Activated gamma-delta T cell treated with anti-CD3 and anti-CD28 coated beads, Interleukin-2, amount 50 U/mL, for 16 hours (primary cell): ENCODE measurements around the gene FAM151A.

ENCODE experiments used
- DNase-seq: peaks from one replicate; pipeline ENCODE4 v3.0.0-alpha.2; 2020; ENCODE audit warnings: low read depth

FAM151A gene

DNA sequence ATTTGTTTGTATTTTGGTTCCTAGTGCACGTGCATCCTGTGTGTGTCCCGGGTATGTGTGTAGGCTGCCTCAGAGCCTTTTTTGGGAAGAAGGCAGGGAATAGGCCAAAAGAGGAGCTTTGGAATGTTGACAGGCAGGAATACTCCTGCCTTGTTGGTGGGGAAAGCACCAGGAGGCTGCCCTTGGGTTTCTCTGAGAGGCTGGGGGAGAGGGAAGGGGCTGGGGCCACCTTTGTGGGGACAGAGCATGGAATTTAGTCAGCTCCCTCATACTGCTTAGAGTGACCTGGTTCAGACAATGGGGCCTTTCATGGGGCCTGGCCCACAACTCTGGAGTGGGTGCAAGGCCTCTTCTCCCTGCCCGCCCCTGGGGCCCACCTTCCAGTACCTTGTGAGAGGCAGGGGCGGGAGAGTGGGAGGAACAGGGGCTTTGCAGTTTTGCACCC lies 44.0 kb downstream of the FAM151A start:
- DNase-seq = no peak

DNA sequence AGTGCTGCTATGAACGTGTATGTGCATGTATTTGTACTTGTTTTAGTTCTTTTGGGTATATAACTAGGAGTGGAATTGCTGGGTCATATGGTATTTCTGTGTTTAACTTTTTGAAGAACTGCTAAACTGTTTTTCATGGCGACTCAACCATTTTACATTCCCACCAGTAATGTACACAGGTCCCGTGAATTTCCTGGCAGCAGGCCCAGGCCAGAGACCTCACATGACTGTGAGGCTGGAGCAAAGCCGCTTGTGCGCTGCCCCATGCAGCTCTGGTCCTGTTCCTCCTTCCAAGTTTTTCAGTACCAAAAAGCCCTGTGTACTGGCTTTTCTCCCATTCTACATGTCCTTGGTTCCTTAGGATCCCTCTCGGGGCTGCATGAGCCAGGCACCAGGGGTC lies 45.7 kb downstream of the FAM151A start:
- DNase-seq = no peak

DNA sequence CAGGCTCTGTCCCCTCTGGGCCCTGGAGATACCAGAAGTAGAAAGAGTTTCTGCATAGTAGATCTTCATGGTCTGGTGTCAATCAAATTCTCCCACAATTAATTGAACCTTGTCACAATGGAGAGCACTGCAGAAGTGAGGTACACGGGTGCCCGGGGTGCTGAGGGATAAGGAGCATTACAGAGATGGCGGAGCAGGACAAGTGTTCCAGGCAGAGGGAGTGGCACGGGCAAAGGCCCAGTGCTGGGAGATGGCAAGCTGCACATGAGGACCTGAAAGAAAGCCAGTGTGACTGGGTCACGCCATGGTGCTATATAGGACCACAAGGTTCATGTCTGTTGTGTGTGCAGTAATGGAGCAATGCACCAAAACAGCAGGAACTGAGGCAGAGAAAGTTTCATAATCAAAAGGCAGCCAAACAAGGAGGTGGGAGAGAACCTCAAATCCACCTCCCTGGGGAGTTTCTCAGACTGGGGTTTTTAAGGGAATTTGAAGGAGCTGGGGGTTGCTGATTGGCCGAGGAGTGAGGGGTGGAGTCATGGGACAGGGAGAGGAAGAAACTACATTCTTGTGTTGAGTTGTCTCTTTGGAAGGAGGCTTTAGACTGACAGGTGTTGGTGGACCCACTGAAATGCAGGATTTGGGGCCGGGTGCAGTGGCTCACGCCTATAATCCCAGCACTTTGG lies 47.6 kb downstream of the FAM151A start:
- DNase-seq = no peak

DNA sequence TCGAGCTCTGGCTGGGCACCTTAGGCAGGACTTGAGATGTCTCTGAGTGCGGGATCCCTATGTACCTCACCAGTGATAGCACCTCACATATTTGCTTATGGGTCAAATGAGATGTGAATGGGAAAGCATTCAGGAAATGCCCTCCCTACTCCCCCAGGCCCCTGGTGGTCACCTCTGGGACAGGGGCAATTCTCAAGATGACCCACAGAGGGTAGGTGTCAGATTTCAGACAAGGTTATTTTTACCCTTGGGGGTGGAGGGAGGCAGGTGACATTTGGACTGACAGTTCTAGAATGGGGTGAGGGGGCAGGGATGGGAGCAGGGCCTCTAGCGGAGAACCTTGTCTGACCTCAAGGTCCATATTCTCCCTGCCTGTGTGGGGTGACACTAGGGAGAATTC lies 48.2 kb downstream of the FAM151A start:
- no peak for DNase-seq

DNA sequence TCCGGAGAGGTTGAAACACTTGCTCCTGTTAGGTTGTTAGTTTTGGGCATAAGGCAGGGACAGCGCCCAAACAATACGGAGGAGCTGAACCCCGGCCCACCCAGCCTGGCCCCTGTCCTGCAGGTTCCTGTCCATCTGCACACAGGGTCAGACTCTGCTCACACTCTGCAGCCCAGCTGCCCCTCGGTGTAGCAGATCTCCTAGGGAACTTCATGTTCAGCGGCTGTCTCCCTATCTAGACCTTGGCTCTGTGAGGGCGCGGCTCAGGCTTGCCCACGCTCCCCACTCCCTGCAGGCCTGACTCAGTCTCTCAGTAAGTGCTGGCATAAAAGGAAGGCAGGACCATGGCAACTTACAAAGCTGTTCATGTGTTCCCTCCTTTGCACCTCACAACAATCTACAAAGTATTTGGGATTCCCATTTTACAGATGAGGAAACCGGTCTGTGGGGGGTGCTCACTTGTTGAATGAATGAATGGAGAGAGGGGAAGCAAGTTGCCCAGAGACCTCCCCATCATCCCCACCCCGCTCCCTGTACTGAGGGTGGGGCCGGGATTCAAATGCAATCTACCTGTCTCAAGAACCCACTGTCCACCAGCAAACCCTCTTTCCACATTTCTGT lies 49.1 kb downstream of the FAM151A start:
- DNase-seq = no peak

DNA sequence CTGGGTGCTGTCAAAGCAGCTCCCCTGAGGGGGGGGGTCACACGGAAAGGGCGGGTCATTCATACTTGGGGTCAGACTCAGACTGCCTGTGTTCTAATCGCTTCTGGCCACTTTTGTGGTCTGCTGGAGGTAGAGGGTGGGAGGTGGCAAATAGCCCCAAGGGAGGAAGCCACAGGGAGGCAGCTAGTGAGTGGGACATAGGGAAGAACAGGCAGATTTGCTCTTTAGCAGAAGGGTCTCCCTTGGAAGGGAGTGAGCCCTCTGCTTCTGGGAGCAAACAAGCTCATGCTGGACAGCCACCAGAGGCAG lies 50.8 kb downstream of the FAM151A start:
- no peak for DNase-seq

DNA sequence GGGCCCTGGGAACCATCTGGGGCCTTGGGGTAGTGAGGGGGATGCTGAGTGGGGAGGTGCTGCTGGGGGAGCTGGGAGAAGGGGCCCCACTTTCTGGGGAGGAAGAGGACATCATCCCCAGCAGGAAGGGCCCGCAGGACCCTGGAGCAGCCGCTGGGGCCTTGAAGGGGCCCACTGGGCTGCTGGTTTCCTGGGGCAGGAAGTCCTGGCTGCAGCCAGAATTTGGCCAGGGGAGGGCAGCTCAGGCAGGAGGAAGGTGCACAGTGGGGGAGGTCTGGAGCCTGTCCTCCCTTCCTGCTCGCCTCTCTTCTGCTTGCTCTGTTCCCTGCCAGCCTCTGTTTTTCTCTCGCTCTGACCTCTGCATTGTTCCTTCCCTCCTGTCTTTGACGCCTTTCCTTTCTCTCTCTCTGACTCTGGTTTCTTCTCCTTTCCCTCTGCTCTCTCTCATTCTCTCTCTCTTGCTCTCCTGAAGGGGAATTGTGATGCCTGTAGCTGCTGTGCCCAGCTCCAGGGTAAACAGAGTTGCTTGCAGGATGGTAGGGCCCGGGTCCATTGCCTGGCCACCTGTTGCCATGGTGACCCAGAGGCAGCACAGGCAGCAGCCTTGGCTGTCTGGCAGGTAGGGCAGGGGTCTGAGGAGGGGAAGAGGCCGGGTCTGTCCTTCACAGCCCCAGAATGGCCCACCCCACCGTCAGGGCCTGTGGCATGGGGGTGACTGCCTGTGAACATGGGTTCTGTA lies 51.4 kb downstream of the FAM151A start:
- DNase-seq = no peak

DNA sequence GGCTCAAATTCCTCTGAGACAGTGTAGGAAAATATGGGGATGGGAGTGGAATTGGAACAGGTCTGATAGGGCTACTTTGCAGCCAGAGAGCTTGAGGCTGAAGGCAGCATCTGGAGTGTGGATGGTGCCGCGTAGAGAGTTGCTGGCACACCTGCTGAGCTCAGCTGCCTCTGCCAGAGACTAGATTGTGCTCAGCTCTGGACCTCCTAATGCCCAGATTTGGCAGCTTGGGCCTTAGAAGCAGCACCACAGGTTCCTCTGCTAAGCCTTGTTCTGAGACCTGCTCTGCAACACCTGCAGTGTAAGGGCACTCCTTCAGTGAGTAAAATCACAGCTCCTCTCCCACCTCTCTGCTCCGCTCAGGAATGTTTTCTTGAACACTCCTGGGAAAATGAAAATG lies 52.0 kb downstream of the FAM151A start:
- DNase-seq = no peak

DNA sequence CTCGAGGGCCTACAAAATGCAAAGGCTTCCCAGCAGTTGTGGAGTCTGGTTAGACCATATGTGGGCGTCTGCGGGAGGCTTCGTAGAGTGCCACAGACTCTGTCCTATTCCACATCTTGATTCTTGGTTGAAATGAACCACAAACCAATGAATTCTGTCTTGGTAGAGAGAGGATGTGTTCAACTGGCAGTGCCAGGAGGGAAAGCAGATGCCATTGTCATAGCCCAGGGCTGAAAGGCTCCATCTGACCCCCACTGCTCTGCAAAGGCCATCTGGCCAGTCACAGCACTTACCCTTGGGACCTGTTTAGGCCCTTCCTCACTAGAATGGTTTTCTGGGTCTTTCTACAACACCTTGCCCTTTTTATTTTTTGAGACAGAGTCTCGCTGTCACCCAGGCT lies 53.2 kb downstream of the FAM151A start:
- DNase-seq = no peak

DNA sequence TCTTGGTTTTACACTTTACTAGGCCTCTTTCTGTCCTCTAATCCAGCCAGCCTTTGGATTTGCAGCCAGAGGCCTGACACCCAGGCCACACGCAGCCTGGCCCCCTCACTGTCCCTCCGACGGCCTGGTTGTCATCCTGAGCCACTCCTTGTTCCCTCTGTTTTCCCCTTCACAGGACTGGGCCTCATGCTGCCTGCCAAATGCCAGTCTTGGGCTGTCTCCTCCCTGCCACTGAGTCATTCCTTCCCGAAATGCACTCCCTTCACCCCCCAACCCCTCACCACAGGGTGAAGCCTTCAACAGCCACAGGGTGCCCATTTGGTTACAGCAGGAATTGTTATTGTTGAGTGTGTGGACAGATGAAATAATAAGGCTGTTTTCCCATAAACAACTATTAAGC lies 54.0 kb downstream of the FAM151A start:
- DNase-seq = no peak

DNA sequence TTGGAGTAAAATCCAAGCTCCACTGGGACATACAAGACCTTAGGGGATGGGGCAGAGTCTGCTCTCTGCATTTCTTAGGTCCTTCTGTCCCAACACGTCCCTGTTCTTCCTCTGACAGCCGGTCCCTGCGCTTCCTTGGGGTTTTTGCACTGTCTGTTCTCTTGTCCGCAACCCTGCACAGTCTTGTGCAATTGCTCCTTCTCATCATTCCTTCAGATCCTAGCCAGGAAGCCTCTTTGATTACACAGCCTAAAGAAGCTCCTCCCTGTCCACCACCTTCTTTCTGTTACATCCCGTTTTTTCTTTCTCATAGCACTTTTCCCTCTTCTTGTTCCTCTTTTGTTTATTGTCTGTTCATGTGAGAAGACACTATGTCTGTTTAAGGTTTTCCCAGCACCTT lies 55.4 kb downstream of the FAM151A start:
- no peak for DNase-seq

DNA sequence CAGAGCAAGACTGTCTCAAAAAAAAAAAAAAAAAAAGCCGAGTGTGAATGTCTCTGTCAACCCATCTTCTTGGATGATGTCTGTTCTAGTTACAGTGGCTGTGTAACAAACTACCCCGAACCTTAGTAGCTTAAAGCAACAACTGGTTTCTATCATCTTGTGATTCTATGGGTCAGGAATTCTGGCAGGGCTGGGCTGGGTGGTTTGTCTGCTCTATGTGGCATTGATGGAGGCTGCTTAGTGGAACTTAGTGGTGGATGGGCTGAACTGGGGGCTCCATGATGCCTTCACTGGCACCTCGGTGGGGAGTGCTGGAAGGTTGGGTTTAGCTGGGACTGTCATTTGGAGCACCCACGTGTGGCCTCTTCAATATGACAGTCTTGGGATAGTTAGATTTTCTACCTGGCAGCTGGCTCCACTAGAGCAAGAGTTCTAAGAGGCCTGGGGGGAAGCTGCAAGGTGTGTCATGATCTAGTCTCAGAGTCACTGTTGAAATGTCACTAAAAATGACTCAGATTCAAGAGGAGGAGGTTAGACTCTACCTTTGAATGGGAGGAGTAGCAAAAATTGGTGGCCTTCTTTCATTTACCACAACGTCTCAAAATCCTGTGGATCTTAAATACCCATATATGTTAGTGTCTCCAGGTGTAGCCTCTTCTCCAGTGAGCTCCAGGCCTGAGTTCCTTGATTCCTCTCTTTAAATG lies 56.7 kb downstream of the FAM151A start:
- no peak for DNase-seq

DNA sequence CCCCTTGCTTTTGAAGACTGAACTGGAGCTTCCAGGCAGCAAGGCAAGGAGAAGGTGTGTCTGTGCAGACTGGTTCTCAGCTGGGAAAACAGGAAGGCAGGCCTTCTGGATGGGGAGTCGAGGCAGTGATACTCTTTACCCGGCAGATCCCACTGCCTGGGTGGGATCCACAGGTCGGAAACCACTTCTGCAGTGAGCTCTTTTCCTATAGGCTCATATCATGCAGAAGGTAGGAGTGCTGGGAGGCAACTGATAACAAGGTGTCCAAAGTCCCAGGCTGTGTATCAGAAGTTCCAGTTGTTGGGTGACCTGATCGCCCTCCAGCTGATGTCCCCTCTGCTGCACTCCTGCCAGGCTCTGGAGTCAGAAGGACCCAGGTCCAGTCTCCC lies 58.2 kb downstream of the FAM151A start:
- DNase-seq = no peak

DNA sequence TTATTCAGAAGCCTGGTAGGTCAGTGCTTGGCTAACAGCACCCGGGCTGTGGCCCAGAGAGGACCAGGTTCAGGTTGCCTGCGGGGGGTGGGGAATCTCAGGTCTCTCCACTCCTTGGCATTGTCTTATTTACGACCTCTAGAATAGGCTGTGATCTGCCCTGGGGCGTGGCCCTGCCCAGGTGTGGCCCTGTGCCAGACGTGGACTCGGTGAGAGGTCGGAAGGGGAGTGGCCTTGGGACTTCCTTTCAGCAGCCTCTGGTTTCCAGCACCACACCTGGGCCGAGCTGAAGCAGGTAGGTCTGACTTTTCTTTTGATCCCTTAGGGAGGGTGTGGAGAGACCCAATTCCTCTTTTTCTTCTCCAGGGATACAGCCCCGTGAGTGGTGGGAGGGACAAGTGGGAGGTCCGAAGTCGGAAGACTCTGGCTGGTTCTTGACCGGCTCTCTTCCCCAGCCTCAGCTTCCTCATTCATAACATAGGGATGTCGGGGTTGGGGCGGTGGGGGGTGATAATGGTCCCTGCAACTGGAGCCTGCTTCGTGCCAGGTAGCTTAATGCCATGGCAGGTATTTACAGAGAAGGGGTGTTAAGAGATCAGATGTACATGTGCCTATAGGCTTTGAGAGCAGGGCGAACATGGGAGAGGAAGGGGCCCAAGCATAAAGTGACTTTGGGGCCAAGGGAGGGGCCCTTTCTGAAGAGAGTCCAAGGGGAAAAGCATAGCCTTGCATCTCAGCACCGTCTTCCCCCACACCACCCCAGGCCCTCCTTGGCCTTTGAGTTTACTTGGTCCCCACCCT lies 58.8 kb downstream of the FAM151A start:
- no peak for DNase-seq

DNA sequence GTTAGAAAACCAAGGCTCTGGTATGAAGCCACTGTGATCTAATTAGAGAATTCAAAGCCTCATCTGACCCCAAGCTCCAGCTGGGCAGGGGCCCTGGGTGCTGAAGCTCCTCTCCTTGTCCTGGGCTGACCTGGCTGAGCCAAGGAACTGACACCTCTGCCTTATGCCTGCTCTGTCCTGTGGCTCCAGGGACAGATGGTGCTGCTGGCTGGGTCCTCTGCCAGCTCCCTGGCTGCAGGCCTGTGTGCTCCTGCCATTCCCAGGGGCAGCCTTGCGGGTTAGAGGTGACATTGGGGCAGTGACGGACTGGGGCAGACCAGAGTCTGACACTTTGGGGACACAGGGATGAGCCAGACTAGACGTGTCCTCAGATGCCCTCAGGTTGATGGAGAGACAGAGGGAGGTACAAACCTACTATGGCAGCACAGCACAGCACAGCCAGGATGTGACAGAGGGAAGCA lies 63.5 kb downstream of the FAM151A start:
- DNase-seq = no peak
